Calu3 (cell line): ENCODE measurements around the gene CCDC73. TPM values are rescaled to one million over a fixed set of nuclear protein-coding genes. Genes with fewer than 3 reads are reported as not detected.
"Not testable (repeated sequence)": the region's sequence is repeated elsewhere in the genome, so short reads cannot be mapped to it uniquely, and the experiment has no call there.

Experiments
- BruUV-seq: library from RNA; stranded (reverse); fragments of 400-500 nt; replicated peaks from 2 replicates; lab custom pipeline; 2021; lab: Mats Ljungman, UMichigan
- CTCF ChIA-PET: fragments of 300-600 bp; sonication (Branson Sonifier 250); formaldehyde crosslinking; loops from one replicate; lab custom pipeline; 2022; ENCODE audit warnings: antibody characterized with exemption; lab: Charles Lee
- DNase-seq: peaks from one replicate; pipeline ENCODE4 v3.0.0; 2022
- H3K27ac Mint-ChIP-seq: one replicate; pipeline ENCODE4 v1.8.0; 2022; ENCODE audit warnings: mixed read lengths; ENCODE audit not compliant: unreplicated experiment
- H3K27me3 Mint-ChIP-seq: one replicate; pipeline ENCODE4 v1.8.0; 2022; ENCODE audit warnings: mixed read lengths; ENCODE audit not compliant: unreplicated experiment
- H3K36me3 Mint-ChIP-seq: one replicate; pipeline ENCODE4 v1.8.0; 2022; ENCODE audit warnings: mild to moderate bottlenecking, moderate library complexity, mixed read lengths; ENCODE audit not compliant: insufficient read depth, unreplicated experiment
- H3K4me1 Mint-ChIP-seq: one replicate; pipeline ENCODE4 v1.8.0; 2022; ENCODE audit warnings: mild to moderate bottlenecking, low read depth, mixed read lengths; ENCODE audit not compliant: unreplicated experiment
- H3K4me3 Mint-ChIP-seq: one replicate; pipeline ENCODE4 v1.8.0; 2022; ENCODE audit warnings: mild to moderate bottlenecking, low read depth, moderate library complexity, mixed read lengths; ENCODE audit not compliant: unreplicated experiment
- H3K9me3 Mint-ChIP-seq: one replicate; pipeline ENCODE4 v1.8.0; 2022; ENCODE audit warnings: low read depth, mixed read lengths; ENCODE audit not compliant: unreplicated experiment
- CTCF ChIP-seq: fragments of 200-600 bp; IDR thresholded peaks from one replicate; pipeline ENCODE4 v1.8.0; 2022; ENCODE audit warnings: antibody characterized with exemption; ENCODE audit not compliant: unreplicated experiment
- intact Hi-C: fragments of 100-400 bp; cut with micrococcal nuclease; formaldehyde crosslinking; loops from one replicate; pipeline ENCODE4 v1.10.0; 2022; ENCODE audit not compliant: unreplicated experiment
- total RNA-seq: library from RNA; stranded (reverse); gene quantifications from 2 replicates; pipeline ENCODE4 v1.2.3, GENCODE V29; 2022

CCDC73 gene
- total RNA-seq, 1 experiment from 2014 or later, result not detected

GRCh38 chr11:32616903-32617302 lies 177.6 kb downstream of the CCDC73 start:
- intact Hi-C loops, result no loop called here
- no peak overlapping the region for H3K27ac Mint-ChIP-seq
- no peak overlapping the region for H3K4me3 Mint-ChIP-seq
- BruUV-seq, result no TSS peak
- DNase-seq, result no peak
- CTCF ChIA-PET, result no interaction called here
- no peaks in the 10 kb centered on the region for H3K4me1 Mint-ChIP-seq
- no peaks in the 10 kb centered on the region for H3K36me3 Mint-ChIP-seq
- no peak for TF ChIP-seq CTCF
- no peaks in the 10 kb centered on the region for H3K27me3 Mint-ChIP-seq
- no peaks in the 10 kb centered on the region for H3K9me3 Mint-ChIP-seq

GRCh38 chr11:32615422-32615821 lies 179.0 kb downstream of the CCDC73 start:
- Mint-ChIP-seq H3K36me3 (no peaks in the 10 kb centered on the region), H3K4me1 (no peaks in the 10 kb centered on the region), H3K4me3 (no peak overlapping the region), H3K9me3 (no peaks in the 10 kb centered on the region), H3K27ac (no peak overlapping the region), H3K27me3 (no peaks in the 10 kb centered on the region)
- intact Hi-C loops, result loop anchor here (1.0 to 2.0 kb wide), 2 partner anchors 229 to 292 kb away; no protein-coding TSS in a partner anchor
- BruUV-seq, result no TSS peak
- TF ChIP-seq CTCF, result no peak
- CTCF ChIA-PET, result interaction anchor here (1.0 kb wide), 2 partner anchors 230 to 292 kb away, joined by 4 to 5 read pairs; no protein-coding TSS in a partner anchor
- no peak for DNase-seq

GRCh38 chr11:32613500-32614151 lies 180.8 kb downstream of the CCDC73 start:
- Mint-ChIP-seq H3K4me1 (no peaks in the 10 kb centered on the region), H3K27ac (no peak overlapping the region), H3K9me3 (peaks cover 2% of the 10 kb centered on the region), H3K4me3 (no peak overlapping the region), H3K27me3 (no peaks in the 10 kb centered on the region), H3K36me3 (peaks cover 6% of the 10 kb centered on the region)
- intact Hi-C loops, result loop anchor here (2.0 kb wide), 1 partner anchor 227 kb away; no protein-coding TSS in a partner anchor
- DNase-seq, result no peak
- no peak for TF ChIP-seq CTCF
- CTCF ChIA-PET, result no interaction called here
- no TSS peak for BruUV-seq

- Mint-ChIP-seq H3K36me3 (peaks cover 26% of the 10 kb centered on the region), H3K9me3 (peaks cover 5% of the 10 kb centered on the region), H3K4me1 (no peaks in the 10 kb centered on the region), H3K27me3 (no peaks in the 10 kb centered on the region), H3K27ac (no peak overlapping the region), H3K4me3 (no peak overlapping the region)
- TF ChIP-seq CTCF, result no peak
- DNase-seq, result no peak
- BruUV-seq, result no TSS peak
- CTCF ChIA-PET, result no interaction called here
- intact Hi-C loops, result no loop called here
These were observed 183.6 kb downstream of the CCDC73 start for GRCh38 chr11:32610797-32611352.

GRCh38 chr11:32608826-32609225 lies 185.6 kb downstream of the CCDC73 start:
- H3K36me3 Mint-ChIP-seq, result peaks cover 32% of the 10 kb centered on the region
- H3K4me3 Mint-ChIP-seq, DNase-seq, CTCF ChIA-PET, H3K4me1 Mint-ChIP-seq, H3K9me3 Mint-ChIP-seq, H3K27me3 Mint-ChIP-seq, intact Hi-C loops, BruUV-seq: not testable (repeated sequence)
- H3K27ac Mint-ChIP-seq, result peak overlapping the region; percentile 50
